ENCODE measurements around the gene GNRHR.
A peak's percentile ranks its signal among the peaks of the same experiment; 100 is the strongest.

The GNRHR gene

GRCh38 chr4:67700116-67700737 lies 54.0 kb downstream of the GNRHR start:
- peak; percentile 17 for DNase-seq (ENCODE audit: low spot score)

- no peak for DNase-seq (ENCODE audit: low spot score)
Measured at GRCh38 chr4:67699603-67700002, 54.6 kb downstream of the GNRHR start.

- no peak for DNase-seq (ENCODE audit: low spot score)
Measured at GRCh38 chr4:67697860-67698687, 56.1 kb downstream of the GNRHR start.

- no peak for DNase-seq (ENCODE audit: low spot score)
Measured at GRCh38 chr4:67696061-67696460, 58.1 kb downstream of the GNRHR start.

GRCh38 chr4:67694662-67695061 lies 59.5 kb downstream of the GNRHR start:
- no peak for DNase-seq (ENCODE audit: low spot score)

- DNase-seq (ENCODE audit: low spot score) = no peak
Measured at GRCh38 chr4:67691328-67691727, 62.9 kb downstream of the GNRHR start.

Measured in globus pallidus (tissue), 1 donor.